NCI-H345 (cell line): ENCODE results near the gene TM9SF4.
A peak's percentile ranks its signal among the peaks of the same experiment; 100 is the strongest.

ENCODE experiments used
- DNase-seq: peaks from one replicate; lab custom pipeline; 2025; lab: John Stamatoyannopoulos, UW

TM9SF4 gene

GRCh38 chr20:32206760-32207625, 97.5 kb downstream of the TM9SF4 start:
- no peak for DNase-seq

DNA sequence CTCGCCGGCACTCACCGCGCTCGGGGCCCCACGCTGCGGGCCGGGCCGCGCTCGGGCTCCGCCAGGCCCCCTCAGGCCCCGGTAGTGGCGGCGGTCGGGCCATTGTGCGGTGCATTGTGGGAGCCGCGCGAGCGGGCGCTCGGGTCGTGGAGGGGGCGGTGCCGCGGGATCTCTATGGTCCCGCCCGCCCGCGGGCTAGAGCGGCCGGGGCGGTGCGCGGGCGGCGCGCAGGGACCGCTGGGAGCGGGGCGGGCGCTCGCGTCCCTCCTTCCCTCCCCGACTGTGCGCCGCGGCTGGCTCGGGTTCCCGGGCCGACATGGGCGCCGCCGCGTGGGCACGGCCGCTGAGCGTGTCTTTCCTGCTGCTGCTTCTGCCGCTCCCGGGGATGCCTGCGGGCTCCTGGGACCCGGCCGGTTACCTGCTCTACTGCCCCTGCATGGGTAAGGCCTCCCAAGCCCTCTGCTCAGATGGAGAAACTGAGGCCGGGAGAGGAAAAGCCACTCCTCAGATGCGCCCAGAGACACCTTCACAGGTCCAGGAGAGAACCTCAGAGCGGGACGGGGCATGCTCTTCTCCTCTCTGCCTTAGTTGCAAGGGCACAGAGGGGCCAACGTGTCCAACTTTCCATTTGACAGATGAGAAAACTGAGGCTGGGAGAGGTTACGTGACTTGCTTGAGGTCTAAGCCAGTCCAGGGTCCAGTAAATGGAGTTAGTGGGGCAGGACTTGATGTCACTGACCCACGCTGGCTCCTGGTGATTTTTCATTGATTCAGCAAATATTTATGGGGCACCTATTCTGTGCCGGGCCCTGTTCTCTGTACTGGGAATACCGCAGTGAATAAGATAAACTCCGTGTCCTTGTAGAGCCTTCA, 98.3 kb downstream of the TM9SF4 start, which contains the start of the genes PLAGL2 and POFUT1:
PLAGL2 (minus strand) TSS at position 118 of the 873 bp plus-strand sequence. CDS start 5,565 bp downstream, outside the sequence.
POFUT1 (plus strand) TSS at position 255 of the 873 bp plus-strand sequence; CDS start at position 317, 62 bp downstream.
- DNase-seq = peak; percentile 95

DNA sequence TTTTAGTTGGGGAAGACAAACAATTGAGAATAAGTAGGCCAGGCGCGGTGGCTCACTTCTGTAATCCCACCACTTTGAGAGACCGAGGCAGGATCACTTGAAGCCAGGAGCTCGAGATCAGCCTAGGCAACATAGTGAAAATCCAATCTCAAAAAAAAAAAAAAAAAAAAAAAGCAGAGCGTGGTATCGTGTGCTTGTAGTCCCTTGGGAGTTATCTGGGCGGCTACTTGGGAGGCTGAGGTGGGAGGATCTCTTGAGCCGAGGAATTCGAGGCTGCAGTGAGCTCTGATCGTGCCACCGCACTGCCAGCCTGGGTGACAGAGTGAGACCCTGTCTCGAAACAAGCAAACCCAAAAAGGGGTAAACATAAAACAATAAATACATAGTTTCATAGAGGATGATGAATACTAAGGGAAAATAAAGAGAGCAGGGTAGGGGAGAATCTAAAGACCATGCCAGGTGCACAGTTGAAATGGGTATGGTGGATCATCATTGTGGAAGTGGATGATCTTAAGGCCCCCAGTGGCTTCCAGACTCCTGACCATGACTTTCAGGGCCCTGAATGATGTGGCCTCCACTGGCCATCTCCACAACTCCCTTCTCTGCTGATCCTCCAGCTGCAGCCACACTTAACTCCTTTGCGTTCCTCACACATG, 99.1 kb downstream of the TM9SF4 start:
- DNase-seq = no peak

- DNase-seq = no peak
These were observed 100.5 kb downstream of the TM9SF4 start for GRCh38 chr20:32209850-32210605.

- DNase-seq = no peak
These were observed 104.4 kb downstream of the TM9SF4 start for GRCh38 chr20:32213870-32214269.

GRCh38 chr20:32215147-32215546, 105.6 kb downstream of the TM9SF4 start:
- no peak for DNase-seq

DNA sequence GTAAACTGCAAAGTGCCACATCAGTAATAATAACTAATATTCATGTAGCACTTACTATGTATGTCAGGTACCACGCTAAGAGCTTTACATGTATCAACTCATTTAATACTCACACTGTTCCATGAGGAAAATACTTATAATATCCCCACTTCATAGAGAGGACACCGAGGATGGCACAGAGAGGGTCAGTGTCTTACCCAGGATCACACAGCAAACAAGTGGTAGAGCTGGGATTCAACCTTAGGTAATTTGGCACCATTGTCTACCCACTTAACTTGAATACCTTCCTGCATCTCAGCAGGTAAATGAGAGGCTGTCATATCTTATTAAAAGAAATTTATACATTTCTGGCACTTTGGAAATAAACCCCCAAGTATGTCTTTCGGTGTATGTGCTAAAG, 106.2 kb downstream of the TM9SF4 start:
- no peak for DNase-seq

DNA sequence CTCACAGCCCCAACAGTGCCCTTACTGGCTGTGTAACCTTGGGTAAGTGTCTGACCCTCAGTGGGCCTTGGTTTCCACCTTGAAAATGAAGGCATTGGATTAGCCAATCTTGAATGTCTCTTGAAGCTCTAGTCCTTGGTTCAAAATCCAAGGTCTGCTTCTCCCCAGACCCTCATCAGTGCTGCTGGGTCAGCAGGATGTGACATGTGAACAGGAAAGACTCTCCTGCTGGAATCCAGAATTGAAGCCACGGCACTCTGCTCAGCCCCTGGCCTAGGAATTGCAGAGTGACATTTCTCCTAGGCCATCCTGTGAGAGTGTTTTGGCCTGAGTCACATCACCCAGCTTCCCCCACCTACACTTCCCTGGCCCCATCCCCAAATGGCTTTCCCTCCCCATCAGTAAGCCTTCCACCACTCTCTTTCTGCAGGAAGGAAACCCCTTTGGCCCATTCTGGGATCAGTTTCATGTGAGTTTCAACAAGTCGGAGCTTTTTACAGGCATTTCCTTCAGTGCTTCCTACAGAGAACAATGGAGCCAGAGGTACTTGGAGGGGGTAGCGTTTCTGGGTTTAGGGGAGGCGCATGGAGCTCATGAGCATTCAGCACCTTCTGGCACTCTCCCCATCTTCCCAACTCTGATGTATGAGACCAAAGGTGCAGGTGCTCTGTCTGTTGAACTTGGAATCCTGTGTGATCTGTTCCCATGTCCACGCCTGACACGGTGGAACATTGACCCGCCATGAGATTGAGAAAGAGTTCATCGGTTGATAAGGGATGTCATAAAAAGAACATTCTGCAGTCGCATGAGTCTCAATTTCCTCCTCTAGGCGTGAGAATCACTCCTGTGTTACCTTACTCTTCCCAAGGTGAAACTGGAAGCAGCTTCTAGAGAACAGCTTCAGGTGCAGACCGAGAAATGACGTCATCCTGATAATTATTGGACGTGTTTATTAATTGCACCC, 106.9 kb downstream of the TM9SF4 start:
- DNase-seq = no peak
